WERI-Rb-1 (cell line): ENCODE data around the gene PGS1.

Experiments used
- DNase-seq: peaks from one replicate; pipeline ENCODE4 v3.0.0-alpha.2; 2020
- H3K27ac ChIP-seq: fragments of 250-450 bp; sonication (Bioruptor Pico); 2 replicates; pipeline ENCODE4 v1.5.1; 2020; ENCODE audit warnings: mild to moderate bottlenecking, moderate library complexity
- H3K27me3 ChIP-seq: fragments of 250-450 bp; sonication (Bioruptor Pico); 2 replicates; pipeline ENCODE4 v1.5.1; 2021; ENCODE audit warnings: mild to moderate bottlenecking, low read depth, moderate library complexity; ENCODE audit not compliant: insufficient read depth, severe bottlenecking
- H3K36me3 ChIP-seq: fragments of 250-450 bp; sonication (Bioruptor Pico); 2 replicates; pipeline ENCODE4 v1.5.1; 2020; ENCODE audit warnings: mild to moderate bottlenecking, moderate library complexity
- H3K4me3 ChIP-seq: 2 replicates; pipeline ENCODE4 v1.5.1; 2011; ENCODE audit warnings: low read depth, mild to moderate bottlenecking, control low read depth, low read length
- H3K9me3 ChIP-seq: fragments of 250-450 bp; sonication (Bioruptor Pico); 2 replicates; pipeline ENCODE4 v1.5.1; 2021; ENCODE audit warnings: mild to moderate bottlenecking, moderate library complexity; ENCODE audit not compliant: severe bottlenecking
- TF ChIP-seq, protein P1 (sequence below): IDR thresholded peaks from 2 replicates; pipeline ENCODE4 v1.5.1; 2011; ENCODE audit warnings: low read depth, mild to moderate bottlenecking, control low read depth, inconsistent platforms, low read length

The PGS1 gene

DNA sequence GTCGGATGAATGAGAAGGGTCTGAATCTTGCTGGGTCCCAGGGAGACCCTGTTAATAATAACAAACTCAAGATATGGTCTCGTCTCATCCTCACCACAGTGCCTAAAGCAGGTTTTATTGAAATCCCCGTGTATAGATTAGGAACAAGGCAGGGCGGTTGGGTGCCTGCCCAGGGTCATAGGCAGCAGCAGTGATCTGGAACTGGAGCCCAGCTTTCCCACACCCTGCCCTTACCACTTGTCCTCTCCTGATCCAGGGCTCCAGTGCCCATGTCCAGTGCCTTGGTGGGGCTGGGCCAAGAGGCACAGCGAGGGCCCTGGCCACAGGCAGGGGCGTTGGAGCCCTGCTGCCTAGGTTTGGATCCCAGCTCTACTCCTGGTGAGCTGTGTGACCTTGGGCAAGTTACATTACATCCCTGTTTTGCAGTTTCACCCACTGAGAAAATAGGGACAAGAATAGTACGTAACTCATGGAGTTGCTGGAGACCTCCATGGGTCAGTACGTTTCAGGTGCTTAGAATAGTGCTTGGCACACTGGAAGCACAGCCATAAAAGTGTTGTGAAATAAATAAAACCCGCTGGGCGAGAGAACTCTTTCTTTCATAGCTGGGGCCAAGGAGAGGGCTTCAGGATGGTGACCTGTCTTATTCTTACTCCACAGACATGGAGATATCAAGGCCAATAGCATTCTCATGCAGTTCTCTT lies 32.5 kb upstream of the PGS1 start:
- Histone ChIP-seq H3K9me3 (peaks cover 2% of the 10 kb centered on the region), H3K27me3 (no peaks in the 10 kb centered on the region), H3K27ac (no peak overlapping the region), H3K4me3 (no peak overlapping the region), H3K36me3 (no peaks in the 10 kb centered on the region)
- no peak for DNase-seq
- TF ChIP-seq, protein P1, sequence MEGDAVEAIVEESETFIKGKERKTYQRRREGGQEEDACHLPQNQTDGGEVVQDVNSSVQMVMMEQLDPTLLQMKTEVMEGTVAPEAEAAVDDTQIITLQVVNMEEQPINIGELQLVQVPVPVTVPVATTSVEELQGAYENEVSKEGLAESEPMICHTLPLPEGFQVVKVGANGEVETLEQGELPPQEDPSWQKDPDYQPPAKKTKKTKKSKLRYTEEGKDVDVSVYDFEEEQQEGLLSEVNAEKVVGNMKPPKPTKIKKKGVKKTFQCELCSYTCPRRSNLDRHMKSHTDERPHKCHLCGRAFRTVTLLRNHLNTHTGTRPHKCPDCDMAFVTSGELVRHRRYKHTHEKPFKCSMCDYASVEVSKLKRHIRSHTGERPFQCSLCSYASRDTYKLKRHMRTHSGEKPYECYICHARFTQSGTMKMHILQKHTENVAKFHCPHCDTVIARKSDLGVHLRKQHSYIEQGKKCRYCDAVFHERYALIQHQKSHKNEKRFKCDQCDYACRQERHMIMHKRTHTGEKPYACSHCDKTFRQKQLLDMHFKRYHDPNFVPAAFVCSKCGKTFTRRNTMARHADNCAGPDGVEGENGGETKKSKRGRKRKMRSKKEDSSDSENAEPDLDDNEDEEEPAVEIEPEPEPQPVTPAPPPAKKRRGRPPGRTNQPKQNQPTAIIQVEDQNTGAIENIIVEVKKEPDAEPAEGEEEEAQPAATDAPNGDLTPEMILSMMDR, result no peak

GRCh38 chr17:78346605-78347250 lies 31.7 kb upstream of the PGS1 start:
- Histone ChIP-seq H3K4me3 (no peak overlapping the region), H3K36me3 (no peaks in the 10 kb centered on the region), H3K9me3 (peaks cover 2% of the 10 kb centered on the region), H3K27me3 (no peaks in the 10 kb centered on the region), H3K27ac (no peak overlapping the region)
- no peak for DNase-seq
- TF ChIP-seq, protein P1, result peak; percentile 57

GRCh38 chr17:78347453-78347852 lies 31.0 kb upstream of the PGS1 start:
- TF ChIP-seq, protein P1, result no peak

DNA sequence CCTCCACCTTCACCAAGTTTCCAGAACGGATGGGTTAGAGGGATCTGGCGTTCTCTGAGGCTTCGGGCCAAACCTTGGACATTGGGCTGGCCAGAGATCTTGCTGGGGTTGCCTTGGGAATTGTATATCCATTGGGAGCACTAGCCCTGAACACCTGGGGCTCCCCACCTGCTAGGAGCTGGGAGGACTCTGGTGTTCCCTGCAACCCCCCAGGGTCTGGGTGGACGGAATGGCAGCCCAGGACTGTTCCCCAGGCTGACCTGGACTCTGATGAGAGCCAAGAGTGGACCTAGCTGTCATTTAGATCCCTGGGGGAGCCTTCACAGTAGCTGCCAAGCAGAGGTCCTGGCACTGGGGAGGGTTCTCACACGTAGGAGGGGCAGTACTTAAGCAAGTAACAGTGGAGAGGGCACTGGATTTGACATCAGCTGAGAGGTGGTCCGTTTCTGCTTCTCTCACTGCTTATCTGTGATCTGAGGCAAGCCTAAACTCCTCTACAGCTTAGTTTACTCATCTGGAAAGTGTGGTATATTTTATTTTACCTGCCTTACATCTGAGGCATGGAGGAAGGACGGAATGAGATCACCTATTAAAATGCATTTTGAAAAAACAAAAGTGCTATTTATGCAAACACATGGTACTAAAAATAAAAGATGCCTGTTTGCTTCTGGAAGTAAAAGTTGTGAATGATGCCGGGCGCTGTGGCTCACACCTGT lies 30.2 kb upstream of the PGS1 start:
- Histone ChIP-seq H3K4me3 (no peak overlapping the region), H3K27ac (no peak overlapping the region), H3K9me3 (peaks cover 2% of the 10 kb centered on the region), H3K36me3 (no peaks in the 10 kb centered on the region), H3K27me3 (no peaks in the 10 kb centered on the region)
- TF ChIP-seq, protein P1, result no peak
- no peak for DNase-seq

More at GRCh38 chr17:78347453-78347852, 31.0 kb upstream of the PGS1 start:
- no peak overlapping the region for H3K27ac ChIP-seq
- no peaks in the 10 kb centered on the region for H3K36me3 ChIP-seq
- no peak for DNase-seq
- H3K27me3 ChIP-seq, result no peaks in the 10 kb centered on the region
- no peak overlapping the region for H3K4me3 ChIP-seq
- H3K9me3 ChIP-seq, result peaks cover 2% of the 10 kb centered on the region

GRCh38 chr17:78349891-78350642 lies 28.4 kb upstream of the PGS1 start:
- TF ChIP-seq, protein P1, result 0 out of 2 replicates have a peak, but pooled peaks have one; percentile 22
- H3K4me3 ChIP-seq, result no peak overlapping the region
- DNase-seq, result no peak
- no peak overlapping the region for H3K27ac ChIP-seq
- no peaks in the 10 kb centered on the region for H3K27me3 ChIP-seq
- peaks cover 2% of the 10 kb centered on the region for H3K9me3 ChIP-seq
- H3K36me3 ChIP-seq, result no peaks in the 10 kb centered on the region
